ENCODE data around the gene ATP2A2.
A peak's percentile ranks its signal among the peaks of the same experiment; 100 is the strongest.

The ATP2A2 gene

DNA sequence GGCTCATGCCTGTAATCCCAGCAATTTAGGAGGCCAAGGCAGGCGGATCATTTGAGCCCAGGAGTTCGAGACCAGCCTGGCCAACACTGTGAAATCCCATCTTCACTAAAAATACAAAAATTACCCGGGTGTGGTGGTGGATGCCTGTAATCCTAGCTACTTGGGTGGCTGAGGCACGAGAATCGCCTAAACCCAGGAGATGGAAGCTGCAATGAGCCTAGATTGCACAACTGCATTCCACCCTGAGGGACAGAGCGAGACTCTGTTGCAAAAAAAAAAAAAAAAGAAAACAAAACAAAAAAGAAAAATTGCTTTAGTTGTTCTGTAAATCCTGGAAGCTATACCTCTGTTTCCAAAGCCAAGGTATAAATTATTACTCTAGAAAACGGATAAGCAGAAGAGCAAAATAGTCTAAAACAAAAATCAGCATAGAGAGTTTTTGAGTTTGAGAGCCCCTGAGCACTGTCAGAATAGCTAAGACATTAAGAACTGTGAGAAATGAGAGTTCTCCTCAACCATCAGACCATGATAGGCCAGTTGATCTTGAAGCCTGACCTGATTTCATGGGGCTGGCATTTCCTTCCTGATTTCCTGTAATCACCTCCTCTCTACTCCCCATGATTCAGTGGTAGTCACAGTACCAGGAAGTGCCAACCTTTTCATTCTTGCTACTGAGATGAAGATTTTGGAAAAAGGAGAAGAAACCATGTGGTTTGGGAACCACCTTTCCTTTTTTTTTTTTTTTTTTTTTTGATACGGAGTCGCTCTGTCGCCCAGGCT lies 31.7 kb downstream of the ATP2A2 start:
- DNase-seq (ENCODE audit: insufficient read length, low spot score) (no peak), FAIRE-seq (peak; percentile 31)
- TF ChIP-seq POLR2A (IDR thresholded peaks at IDR 0.05; ENCODE audit: low read depth, low read length) (no peak), POLR2AphosphoS5 (IDR thresholded peaks at IDR 0.05; ENCODE audit: low read depth, low read length) (0 out of 2 replicates have a peak, but pooled peaks have one; percentile 23), POU2F2 (IDR thresholded peaks at IDR 0.05; ENCODE audit: low read depth, low read length) (no peak)

DNA sequence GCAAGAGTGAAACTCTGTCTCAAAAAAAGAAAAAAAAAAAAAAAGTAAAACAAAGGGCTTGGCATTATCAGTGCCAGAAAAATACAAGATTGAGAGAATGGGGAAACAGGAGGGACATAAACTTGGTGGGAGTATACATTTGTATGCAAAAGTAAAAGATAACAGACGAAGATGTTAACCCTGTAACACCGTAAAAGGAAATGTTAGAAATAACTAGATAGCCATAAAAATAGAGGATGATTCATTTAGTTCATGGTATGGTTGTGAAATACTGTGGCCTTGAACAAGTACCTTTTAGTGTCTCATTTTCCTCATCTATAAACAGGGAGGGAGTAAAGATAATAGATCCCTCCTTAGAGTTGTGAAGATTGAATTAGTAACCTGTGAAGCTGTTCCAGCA lies 33.3 kb downstream of the ATP2A2 start:
- no peak for DNase-seq (ENCODE audit: insufficient read length, low spot score)
- peak; percentile 66 for FAIRE-seq
- TF ChIP-seq SPI1 (IDR thresholded peaks at IDR 0.05; ENCODE audit: low read depth, low read length) = no peak
- no peak for TF ChIP-seq TAF1 (IDR thresholded peaks at IDR 0.05; ENCODE audit: low read depth, low read length)
- no peak for TF ChIP-seq POU2F2 (IDR thresholded peaks at IDR 0.05; ENCODE audit: low read depth, low read length)
- no peak for TF ChIP-seq POLR2AphosphoS5 (IDR thresholded peaks at IDR 0.05; ENCODE audit: low read depth, low read length)
- no peak for TF ChIP-seq POLR2A (IDR thresholded peaks at IDR 0.05; ENCODE audit: low read depth, low read length)
- no peak for TF ChIP-seq PAX5 (IDR thresholded peaks at IDR 0.05; ENCODE audit: insufficient read depth, low read length, severe bottlenecking)

DNA sequence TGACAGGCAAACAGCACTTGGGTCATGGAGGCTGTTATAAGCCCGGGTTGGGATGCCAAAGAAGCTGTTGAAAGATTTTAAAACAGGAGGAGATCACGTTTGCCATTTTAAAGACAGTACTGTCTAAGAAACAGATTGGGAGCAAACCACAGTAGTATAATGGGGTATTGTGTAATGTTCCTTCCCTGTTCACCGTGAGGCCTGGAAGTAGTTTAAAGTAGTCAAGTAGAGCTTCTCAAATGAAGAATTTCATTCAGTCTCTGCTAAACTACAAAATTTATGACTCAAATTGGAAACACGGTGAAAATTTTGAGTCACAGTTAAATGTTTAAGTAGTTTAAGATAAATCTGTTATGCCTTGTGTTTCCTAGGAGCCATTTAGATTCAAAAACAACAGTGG lies 35.8 kb downstream of the ATP2A2 start:
- FAIRE-seq = peak; percentile 31
- no peak for TF ChIP-seq SPI1 (IDR thresholded peaks at IDR 0.05; ENCODE audit: low read depth, low read length)
- 0 out of 2 replicates have a peak, but pooled peaks have one; percentile 23 for TF ChIP-seq POLR2A (IDR thresholded peaks at IDR 0.05; ENCODE audit: low read depth, low read length)
- TF ChIP-seq TAF1 (IDR thresholded peaks at IDR 0.05; ENCODE audit: low read depth, low read length) = no peak
- TF ChIP-seq POU2F2 (IDR thresholded peaks at IDR 0.05; ENCODE audit: low read depth, low read length) = no peak
- 0 out of 2 replicates have a peak, but pooled peaks have one; percentile 27 for TF ChIP-seq POLR2AphosphoS5 (IDR thresholded peaks at IDR 0.05; ENCODE audit: low read depth, low read length)
- DNase-seq (ENCODE audit: insufficient read length, low spot score) = no peak

DNA sequence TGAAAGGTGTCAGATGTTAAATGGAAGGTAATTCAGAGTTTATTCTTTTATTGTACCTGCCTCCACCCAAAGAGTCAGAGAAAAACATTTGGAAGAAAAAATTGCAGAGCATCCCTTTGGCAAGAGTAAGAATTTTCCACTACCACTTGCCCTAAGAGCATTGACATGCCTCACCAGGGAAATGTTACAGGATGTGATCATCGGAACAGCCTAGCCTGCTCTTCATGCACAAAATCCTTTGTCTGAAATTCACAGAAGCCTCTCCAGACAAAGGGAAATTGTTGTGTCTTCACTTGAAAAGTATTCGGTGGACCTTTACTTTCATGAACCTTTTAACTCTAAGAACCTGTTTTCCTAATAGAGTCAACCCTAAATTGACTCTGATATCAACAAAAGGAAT lies 36.9 kb downstream of the ATP2A2 start:
- DNase-seq (ENCODE audit: insufficient read length, low spot score) (no peak), FAIRE-seq (peak; percentile 20)
- TF ChIP-seq POLR2A (IDR thresholded peaks at IDR 0.05; ENCODE audit: low read depth, low read length) (no peak), TAF1 (IDR thresholded peaks at IDR 0.05; ENCODE audit: low read depth, low read length) (no peak), PAX5 (IDR thresholded peaks at IDR 0.05; ENCODE audit: insufficient read depth, low read length, severe bottlenecking) (no peak)

DNA sequence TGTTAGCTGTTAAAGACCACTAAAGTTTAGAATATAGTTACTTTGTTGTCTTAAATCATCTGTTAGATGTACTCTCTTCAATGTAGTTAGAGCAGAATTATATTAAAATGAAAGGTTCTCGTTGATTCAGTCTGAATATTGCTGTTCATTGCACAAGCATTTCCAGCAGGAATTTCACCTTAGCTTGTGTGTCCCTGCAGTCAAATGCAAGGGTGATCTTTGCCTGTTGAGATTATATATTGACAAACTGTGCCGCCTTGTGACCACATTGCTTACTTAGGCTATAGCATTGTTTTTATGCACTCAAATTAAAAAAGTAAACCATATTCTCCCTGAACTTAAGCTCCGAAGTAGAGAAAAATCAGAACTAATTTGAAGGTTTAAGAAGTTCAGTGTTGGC lies 39.5 kb downstream of the ATP2A2 start:
- TF ChIP-seq POLR2A (IDR thresholded peaks at IDR 0.05; ENCODE audit: low read depth, low read length) (no peak), TAF1 (IDR thresholded peaks at IDR 0.05; ENCODE audit: low read depth, low read length) (no peak), PAX5 (IDR thresholded peaks at IDR 0.05; ENCODE audit: insufficient read depth, low read length, severe bottlenecking) (no peak), SPI1 (IDR thresholded peaks at IDR 0.05; ENCODE audit: low read depth, low read length) (no peak), POU2F2 (IDR thresholded peaks at IDR 0.05; ENCODE audit: low read depth, low read length) (no peak), POLR2AphosphoS5 (IDR thresholded peaks at IDR 0.05; ENCODE audit: low read depth, low read length) (no peak)
- FAIRE-seq (no peak), DNase-seq (ENCODE audit: insufficient read length, low spot score) (no peak)

DNA sequence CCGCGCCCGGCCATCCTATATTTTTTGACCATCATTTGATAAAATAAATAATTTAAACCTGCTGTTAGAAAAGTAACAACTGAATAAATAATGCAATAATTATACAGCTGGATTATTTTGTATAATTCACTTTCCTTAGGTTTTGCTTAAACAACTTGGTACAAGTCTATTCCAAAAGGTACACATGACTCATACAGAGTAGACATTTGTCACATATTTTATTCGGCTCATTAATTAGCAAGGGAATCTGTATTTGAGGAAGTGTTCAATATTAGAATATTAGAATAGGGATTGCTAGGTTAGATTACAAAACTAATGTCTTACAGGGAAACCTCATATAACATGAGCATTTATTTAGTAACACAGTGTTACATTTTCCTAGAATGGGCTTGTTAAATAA lies 48.7 kb downstream of the ATP2A2 start:
- DNase-seq (ENCODE audit: insufficient read length, low spot score) = no peak
- no peak for FAIRE-seq
- TF ChIP-seq PAX5 (IDR thresholded peaks at IDR 0.05; ENCODE audit: insufficient read depth, low read length, severe bottlenecking) (no peak), POLR2AphosphoS5 (IDR thresholded peaks at IDR 0.05; ENCODE audit: low read depth, low read length) (no peak), POU2F2 (IDR thresholded peaks at IDR 0.05; ENCODE audit: low read depth, low read length) (no peak), POLR2A (IDR thresholded peaks at IDR 0.05; ENCODE audit: low read depth, low read length) (no peak), SPI1 (IDR thresholded peaks at IDR 0.05; ENCODE audit: low read depth, low read length) (no peak), TAF1 (IDR thresholded peaks at IDR 0.05; ENCODE audit: low read depth, low read length) (no peak)

DNA sequence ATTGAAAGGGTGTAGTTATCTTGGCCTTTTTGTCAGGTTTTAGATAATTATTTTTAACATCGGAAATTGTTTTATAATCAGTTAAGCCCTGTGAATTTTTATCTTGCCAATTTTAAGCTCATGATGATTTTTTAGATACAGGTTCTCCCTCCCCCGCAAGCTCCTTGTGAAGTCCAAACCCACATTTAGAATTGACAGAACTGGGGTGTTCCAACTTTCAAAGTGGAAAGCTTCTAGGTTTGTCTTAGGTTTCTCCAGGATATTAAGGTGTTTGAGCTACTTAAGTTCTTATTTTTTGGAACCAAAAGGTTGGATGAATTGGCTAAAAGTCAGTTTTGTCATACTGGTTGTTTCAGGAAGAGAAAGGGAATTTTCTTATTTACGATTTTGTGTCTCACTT lies 49.1 kb downstream of the ATP2A2 start:
- no peak for TF ChIP-seq POLR2A (IDR thresholded peaks at IDR 0.05; ENCODE audit: low read depth, low read length)
- TF ChIP-seq SPI1 (IDR thresholded peaks at IDR 0.05; ENCODE audit: low read depth, low read length) = no peak
- no peak for TF ChIP-seq PAX5 (IDR thresholded peaks at IDR 0.05; ENCODE audit: insufficient read depth, low read length, severe bottlenecking)
- TF ChIP-seq TAF1 (IDR thresholded peaks at IDR 0.05; ENCODE audit: low read depth, low read length) = no peak
- TF ChIP-seq POU2F2 (IDR thresholded peaks at IDR 0.05; ENCODE audit: low read depth, low read length) = no peak
- FAIRE-seq = no peak

DNA sequence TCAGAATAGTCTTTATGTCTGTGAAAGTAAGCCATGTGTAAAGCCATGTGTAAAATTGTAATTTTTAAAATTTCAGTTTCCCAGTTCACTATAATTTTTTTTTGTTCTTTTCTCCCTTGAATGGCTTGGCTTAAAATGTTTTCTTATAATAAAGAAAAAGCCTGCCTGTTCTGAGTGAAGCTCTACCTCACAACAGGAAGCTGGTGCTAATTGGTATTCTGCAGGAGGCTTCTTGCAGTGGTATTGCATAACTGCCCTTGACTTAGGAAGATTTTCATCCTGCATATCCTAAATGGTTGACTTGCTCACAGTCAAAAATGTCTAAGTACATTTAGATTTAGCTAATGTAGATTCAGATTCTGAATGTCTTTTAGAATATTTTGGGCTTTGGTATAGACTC lies 49.5 kb downstream of the ATP2A2 start:
- DNase-seq (ENCODE audit: insufficient read length, low spot score) (no peak), FAIRE-seq (no peak)
- TF ChIP-seq TAF1 (IDR thresholded peaks at IDR 0.05; ENCODE audit: low read depth, low read length) (no peak), POU2F2 (IDR thresholded peaks at IDR 0.05; ENCODE audit: low read depth, low read length) (no peak), POLR2AphosphoS5 (IDR thresholded peaks at IDR 0.05; ENCODE audit: low read depth, low read length) (no peak), SPI1 (IDR thresholded peaks at IDR 0.05; ENCODE audit: low read depth, low read length) (no peak), POLR2A (IDR thresholded peaks at IDR 0.05; ENCODE audit: low read depth, low read length) (no peak), PAX5 (IDR thresholded peaks at IDR 0.05; ENCODE audit: insufficient read depth, low read length, severe bottlenecking) (no peak)

More for the DNA sequence above, 49.1 kb downstream of the ATP2A2 start:
- DNase-seq (ENCODE audit: insufficient read length, low spot score) = no peak

DNA sequence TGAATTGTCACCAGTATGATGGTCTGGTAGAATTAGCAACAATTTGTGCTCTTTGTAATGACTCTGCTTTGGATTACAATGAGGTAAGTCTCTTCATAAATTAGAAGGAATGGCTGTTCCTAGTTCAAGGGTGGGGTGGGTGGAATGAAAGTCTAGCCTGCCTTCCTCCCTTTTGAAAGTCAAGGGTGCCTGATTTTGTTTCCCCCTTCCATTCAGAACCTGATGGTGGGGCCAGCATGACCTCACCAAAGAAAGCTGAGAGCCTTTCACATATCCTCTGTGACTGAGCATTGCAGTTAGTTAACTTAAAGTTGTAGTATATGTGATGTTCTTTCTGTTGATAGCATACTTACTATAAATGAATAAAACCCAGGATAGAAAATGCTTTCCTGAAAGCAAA lies 52.2 kb downstream of the ATP2A2 start:
- DNase-seq (ENCODE audit: insufficient read length, low spot score) (no peak), FAIRE-seq (no peak)
- TF ChIP-seq TAF1 (IDR thresholded peaks at IDR 0.05; ENCODE audit: low read depth, low read length) = no peak
- TF ChIP-seq PAX5 (IDR thresholded peaks at IDR 0.05; ENCODE audit: insufficient read depth, low read length, severe bottlenecking) = no peak
- no peak for TF ChIP-seq POLR2A (IDR thresholded peaks at IDR 0.05; ENCODE audit: low read depth, low read length)
- TF ChIP-seq POLR2AphosphoS5 (IDR thresholded peaks at IDR 0.05; ENCODE audit: low read depth, low read length) = no peak
- no peak for TF ChIP-seq SPI1 (IDR thresholded peaks at IDR 0.05; ENCODE audit: low read depth, low read length)
- TF ChIP-seq POU2F2 (IDR thresholded peaks at IDR 0.05; ENCODE audit: low read depth, low read length) = no peak

DNA sequence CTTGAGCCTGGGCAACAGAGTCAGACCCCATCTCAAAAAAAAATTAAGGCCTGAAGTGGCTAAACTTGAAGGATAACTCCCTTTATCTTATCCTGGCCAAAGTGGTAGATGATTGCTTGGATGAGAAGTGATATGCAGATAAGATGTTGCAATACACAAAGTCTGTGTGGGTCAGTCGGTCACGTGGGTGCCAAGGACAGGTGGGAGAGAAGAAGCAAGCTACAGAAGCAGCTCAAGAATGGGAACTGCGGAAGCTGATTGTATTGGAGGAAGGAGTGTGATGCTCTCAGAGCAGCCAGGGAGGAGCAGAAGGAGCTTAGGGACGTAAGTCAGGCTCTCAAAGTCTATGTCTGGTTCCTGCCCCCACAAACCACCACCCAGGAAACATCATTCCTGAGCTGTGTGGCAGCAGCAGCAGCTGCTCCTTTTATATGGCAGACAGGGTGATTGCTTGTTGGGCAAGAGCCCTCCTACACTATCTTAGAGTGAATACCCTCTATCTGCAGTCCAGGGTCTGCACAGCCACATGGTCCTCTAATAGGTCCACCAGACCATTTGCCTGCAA lies 54.5 kb downstream of the ATP2A2 start:
- no peak for TF ChIP-seq POU2F2 (IDR thresholded peaks at IDR 0.05; ENCODE audit: low read depth, low read length)
- TF ChIP-seq PAX5 (IDR thresholded peaks at IDR 0.05; ENCODE audit: insufficient read depth, low read length, severe bottlenecking) = no peak
- no peak for TF ChIP-seq SPI1 (IDR thresholded peaks at IDR 0.05; ENCODE audit: low read depth, low read length)
- TF ChIP-seq TAF1 (IDR thresholded peaks at IDR 0.05; ENCODE audit: low read depth, low read length) = no peak
- TF ChIP-seq POLR2AphosphoS5 (IDR thresholded peaks at IDR 0.05; ENCODE audit: low read depth, low read length) = no peak
- no peak for TF ChIP-seq POLR2A (IDR thresholded peaks at IDR 0.05; ENCODE audit: low read depth, low read length)
- DNase-seq (ENCODE audit: insufficient read length, low spot score) (no peak), FAIRE-seq (peak; percentile 33)

Measured in GM12891 (cell line).